Measurements from ENCODE around the gene NPVF.

The NPVF gene

GRCh38 chr7:25194036-25194435, 34.2 kb downstream of the NPVF start:
- no peak overlapping the region for H3K4me3 ChIP-seq (ENCODE audit: low read depth, low read length)
- no peak for TF ChIP-seq CTCF (IDR thresholded peaks at IDR 0.05; ENCODE audit: insufficient read depth, low read depth, low read length, missing control alignments)
- DNase-seq (ENCODE audit: low read depth), result no peak

GRCh38 chr7:25192043-25192442, 36.2 kb downstream of the NPVF start:
- no peak for TF ChIP-seq CTCF (IDR thresholded peaks at IDR 0.05; ENCODE audit: insufficient read depth, low read depth, low read length, missing control alignments)
- H3K4me3 ChIP-seq (ENCODE audit: low read depth, low read length), result no peak overlapping the region
- DNase-seq (ENCODE audit: low read depth), result no peak

- no peak overlapping the region for H3K4me3 ChIP-seq (ENCODE audit: low read depth, low read length)
- no peak for DNase-seq (ENCODE audit: low read depth)
- TF ChIP-seq CTCF (IDR thresholded peaks at IDR 0.05; ENCODE audit: insufficient read depth, low read depth, low read length, missing control alignments), result no peak
Observed at GRCh38 chr7:25189197-25189596, 39.1 kb downstream of the NPVF start.

GRCh38 chr7:25187932-25188331, 40.4 kb downstream of the NPVF start:
- no peak for DNase-seq (ENCODE audit: low read depth)
- no peak overlapping the region for H3K4me3 ChIP-seq (ENCODE audit: low read depth, low read length)
- TF ChIP-seq CTCF (IDR thresholded peaks at IDR 0.05; ENCODE audit: insufficient read depth, low read depth, low read length, missing control alignments), result no peak

- no peak for DNase-seq (ENCODE audit: low read depth)
- H3K4me3 ChIP-seq (ENCODE audit: low read depth, low read length), result no peak overlapping the region
- TF ChIP-seq CTCF (IDR thresholded peaks at IDR 0.05; ENCODE audit: insufficient read depth, low read depth, low read length, missing control alignments), result no peak
Observed at GRCh38 chr7:25186436-25186835, 41.9 kb downstream of the NPVF start.

GRCh38 chr7:25181532-25181931, 46.8 kb downstream of the NPVF start:
- no peak for TF ChIP-seq CTCF (IDR thresholded peaks at IDR 0.05; ENCODE audit: insufficient read depth, low read depth, low read length, missing control alignments)
- H3K4me3 ChIP-seq (ENCODE audit: low read depth, low read length), result no peak overlapping the region
- no peak for DNase-seq (ENCODE audit: low read depth)

- no peak overlapping the region; the same call in 1 of the 2 replicates for H3K4me3 ChIP-seq (ENCODE audit: low read depth, low read length)
- no peak for DNase-seq (ENCODE audit: low read depth)
- TF ChIP-seq CTCF (IDR thresholded peaks at IDR 0.05; ENCODE audit: insufficient read depth, low read depth, low read length, missing control alignments), result no peak
Observed at GRCh38 chr7:25180946-25181345, 47.3 kb downstream of the NPVF start.
